GM23338 (cell line): Measurements from ENCODE around the gene ABHD12.

ENCODE experiments used
- CREB1 ChIP-seq: fragments of 250-450 bp; sonication (Bioruptor Pico); IDR thresholded peaks from 2 replicates; pipeline ENCODE4 v1.5.0; 2020; ENCODE audit warnings: low read depth, mild to moderate bottlenecking, moderate library complexity
- EZH2 ChIP-seq: fragments of 200-600 bp; sonication (generic); IDR thresholded peaks from one replicate; pipeline ENCODE4 v1.8.0; 2017; ENCODE audit warnings: antibody characterized with exemption, mild to moderate bottlenecking, low read depth; ENCODE audit not compliant: unreplicated experiment

- TF ChIP-seq CREB1 (CRISPR knock-in tag) (no peak), EZH2 (no peak)
Measured at GRCh38 chr20:25273046-25273445, 117.6 kb downstream of the ABHD12 start.
